T-helper 1 cell treated with Interleukin-12 subunit alpha and Interleukin-12 subunit beta and Interleukin-4 antibody, amounts not matched to agents 30 μg/mL and 1 μg/mL, for 36 hours (primary cell): ENCODE results near the gene SUCLA2.

ENCODE experiments used
- H3K27ac Mint-ChIP-seq: one replicate; pipeline ENCODE4 v1.8.0; 2021; ENCODE audit warnings: mild to moderate bottlenecking, mixed read lengths
- H3K27me3 Mint-ChIP-seq: one replicate; pipeline ENCODE4 v1.8.0; 2021; ENCODE audit warnings: low read depth, mixed read lengths
- H3K36me3 Mint-ChIP-seq: one replicate; pipeline ENCODE4 v1.8.0; 2021; ENCODE audit warnings: low read depth, mixed read lengths
- H3K4me1 Mint-ChIP-seq: one replicate; pipeline ENCODE4 v1.8.0; 2021; ENCODE audit warnings: low read depth, mixed read lengths
- H3K4me3 Mint-ChIP-seq: one replicate; pipeline ENCODE4 v1.8.0; 2021; ENCODE audit warnings: mild to moderate bottlenecking, moderate library complexity, mixed read lengths
- H3K9me3 Mint-ChIP-seq: one replicate; pipeline ENCODE4 v1.8.0; 2021; ENCODE audit warnings: mixed read lengths

Gene SUCLA2

DNA sequence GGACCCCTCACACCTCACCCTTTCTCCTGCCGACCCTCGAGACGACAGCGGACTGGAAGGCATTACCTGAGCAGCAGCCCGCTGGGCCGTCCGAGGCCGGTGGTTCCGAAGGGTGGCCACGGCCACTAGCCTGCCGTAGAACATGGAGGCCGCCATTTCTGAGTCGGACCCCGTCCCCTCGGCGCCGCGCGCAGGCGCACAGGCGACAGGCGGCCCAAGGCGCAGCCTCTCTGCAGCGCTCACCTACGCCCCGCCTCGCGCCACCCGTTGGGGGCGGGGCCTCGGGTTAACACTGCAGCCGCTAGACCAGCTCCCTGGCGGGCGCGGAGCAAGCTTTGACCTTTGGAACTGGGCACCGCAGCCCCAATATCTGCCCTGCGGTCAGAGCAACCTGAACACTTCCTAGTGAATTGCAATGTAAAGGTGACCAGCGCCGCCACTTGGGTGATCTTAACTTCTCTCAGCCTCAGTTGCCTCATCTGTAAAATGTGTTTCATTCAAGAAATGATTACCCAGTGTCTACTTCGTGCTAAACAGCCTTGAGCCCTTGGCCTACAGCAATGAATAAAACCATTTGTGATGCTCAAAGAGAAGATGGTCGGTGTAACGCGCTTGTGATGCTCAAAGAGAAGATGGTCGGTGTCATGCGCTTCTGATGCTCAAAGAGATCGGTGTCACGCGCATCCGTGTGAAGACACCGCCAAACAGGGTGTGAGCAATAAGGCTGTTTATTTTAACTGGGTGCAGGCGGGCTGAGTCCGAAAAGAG lies at the start of gene SUCLA2:
Gene SUCLA2, minus strand, starts transcription at position 160 of the 768 bp plus-strand sequence. Its CDS starts 4 bp downstream, at position 156.
- peak within 1 kb of the TSS; percentile 91 for H3K27ac Mint-ChIP-seq
- H3K4me3 Mint-ChIP-seq: peak within 1 kb of the TSS; percentile 93
- no peaks in the 10 kb centered on the region for H3K9me3 Mint-ChIP-seq
- no peaks in the 10 kb centered on the region for H3K27me3 Mint-ChIP-seq
- peaks cover 8% of the 10 kb centered on the region for H3K36me3 Mint-ChIP-seq
- peaks cover 20% of the 10 kb centered on the region for H3K4me1 Mint-ChIP-seq

DNA sequence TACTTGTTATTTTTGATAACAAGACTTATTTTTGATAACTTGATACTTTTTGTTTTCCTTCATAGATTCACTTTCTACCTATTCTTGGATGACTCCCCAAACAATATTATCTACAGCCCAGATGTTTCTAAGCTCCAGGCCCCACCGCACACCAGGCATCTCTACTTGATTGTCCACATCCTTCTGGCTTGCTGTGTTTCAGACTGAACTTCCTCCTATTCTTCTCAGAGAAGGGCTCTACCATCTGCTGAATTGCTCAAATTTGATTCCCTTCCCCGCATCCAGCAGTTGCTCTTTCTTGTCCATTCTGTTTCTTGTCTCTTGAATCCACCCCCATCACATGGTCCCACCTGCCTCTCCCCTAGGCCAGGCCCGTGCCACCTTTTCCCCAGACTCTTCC lies 49.5 kb upstream of the SUCLA2 start:
- no peaks in the 10 kb centered on the region for H3K9me3 Mint-ChIP-seq
- peaks cover 27% of the 10 kb centered on the region for H3K36me3 Mint-ChIP-seq
- no peaks in the 10 kb centered on the region for H3K4me1 Mint-ChIP-seq
- no peak overlapping the region for H3K4me3 Mint-ChIP-seq
- H3K27me3 Mint-ChIP-seq: no peaks in the 10 kb centered on the region
- H3K27ac Mint-ChIP-seq: no peak overlapping the region

GRCh38 chr13:48043789-48044503 lies 42.9 kb upstream of the SUCLA2 start:
- H3K9me3 Mint-ChIP-seq: no peaks in the 10 kb centered on the region
- peak overlapping the region; percentile 85 for H3K27ac Mint-ChIP-seq
- peaks cover 24% of the 10 kb centered on the region for H3K4me1 Mint-ChIP-seq
- H3K4me3 Mint-ChIP-seq: peak overlapping the region; percentile 51
- H3K27me3 Mint-ChIP-seq: no peaks in the 10 kb centered on the region
- peaks cover 24% of the 10 kb centered on the region for H3K36me3 Mint-ChIP-seq

DNA sequence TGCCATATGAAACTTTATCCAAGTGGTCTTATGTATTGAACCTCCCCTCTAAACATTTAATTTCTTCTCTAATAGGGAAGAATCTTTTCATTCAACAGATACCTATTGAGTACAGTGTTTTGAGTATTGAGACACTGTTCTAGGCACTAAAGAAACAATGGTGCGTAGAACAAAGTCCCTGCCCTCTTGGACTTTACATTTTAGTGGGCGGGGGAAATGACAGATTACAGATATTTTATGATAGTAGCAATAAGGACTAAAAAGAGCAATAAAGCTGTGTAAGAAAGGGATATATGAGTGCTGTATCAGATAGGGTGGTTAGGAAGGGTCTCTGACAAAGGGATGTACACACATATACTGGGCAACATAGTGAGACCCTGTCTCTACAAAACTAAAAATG lies 41.8 kb upstream of the SUCLA2 start:
- Mint-ChIP-seq H3K9me3 (no peaks in the 10 kb centered on the region), H3K4me3 (no peak overlapping the region), H3K36me3 (peaks cover 24% of the 10 kb centered on the region), H3K4me1 (peaks cover 31% of the 10 kb centered on the region), H3K27me3 (no peaks in the 10 kb centered on the region), H3K27ac (peak overlapping the region; percentile 43)

DNA sequence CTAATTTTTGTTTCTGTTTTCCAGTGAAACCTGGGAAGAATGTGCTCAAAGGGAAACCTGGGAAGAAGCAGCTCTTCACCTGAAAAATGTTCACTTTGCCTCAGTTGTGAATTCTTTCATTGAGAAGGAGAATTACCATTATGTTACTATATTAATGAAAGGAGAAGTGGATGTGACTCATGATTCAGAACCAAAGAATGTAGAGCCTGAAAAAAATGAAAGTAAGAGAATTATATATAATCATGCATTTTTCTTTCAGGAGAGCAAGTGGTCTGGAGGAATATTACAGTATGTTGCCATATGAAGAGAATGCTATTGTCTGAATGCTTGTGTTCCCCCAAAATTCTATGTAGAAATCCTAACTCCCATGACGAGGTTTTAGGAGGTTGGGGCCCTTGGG lies 39.8 kb upstream of the SUCLA2 start:
- peaks cover 43% of the 10 kb centered on the region for H3K4me1 Mint-ChIP-seq
- H3K27me3 Mint-ChIP-seq: no peaks in the 10 kb centered on the region
- H3K27ac Mint-ChIP-seq: peak overlapping the region; percentile 31
- no peak overlapping the region for H3K4me3 Mint-ChIP-seq
- H3K36me3 Mint-ChIP-seq: peaks cover 16% of the 10 kb centered on the region
- no peaks in the 10 kb centered on the region for H3K9me3 Mint-ChIP-seq

DNA sequence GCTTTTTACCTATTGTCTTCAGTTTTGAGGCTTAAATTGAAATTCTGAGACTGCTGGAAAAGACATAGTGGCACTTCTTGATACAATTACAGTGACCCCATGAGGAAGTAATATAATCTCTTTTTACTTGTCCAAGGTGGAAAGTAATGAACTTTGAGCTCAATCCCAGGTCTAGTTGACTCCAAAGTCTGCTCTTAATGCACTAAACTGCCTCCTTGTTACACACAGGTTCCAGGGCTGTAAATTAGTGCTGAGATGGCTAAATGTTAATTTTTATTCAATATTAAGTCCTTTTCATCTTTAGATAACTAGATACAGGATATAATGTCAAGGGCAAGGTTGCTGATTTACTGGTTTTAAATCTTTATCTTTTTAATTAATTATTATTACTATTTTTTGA lies 39.0 kb upstream of the SUCLA2 start:
- H3K9me3 Mint-ChIP-seq: no peaks in the 10 kb centered on the region
- peaks cover 17% of the 10 kb centered on the region for H3K36me3 Mint-ChIP-seq
- H3K27ac Mint-ChIP-seq: no peak overlapping the region
- H3K4me3 Mint-ChIP-seq: no peak overlapping the region
- H3K4me1 Mint-ChIP-seq: peaks cover 43% of the 10 kb centered on the region
- no peaks in the 10 kb centered on the region for H3K27me3 Mint-ChIP-seq

DNA sequence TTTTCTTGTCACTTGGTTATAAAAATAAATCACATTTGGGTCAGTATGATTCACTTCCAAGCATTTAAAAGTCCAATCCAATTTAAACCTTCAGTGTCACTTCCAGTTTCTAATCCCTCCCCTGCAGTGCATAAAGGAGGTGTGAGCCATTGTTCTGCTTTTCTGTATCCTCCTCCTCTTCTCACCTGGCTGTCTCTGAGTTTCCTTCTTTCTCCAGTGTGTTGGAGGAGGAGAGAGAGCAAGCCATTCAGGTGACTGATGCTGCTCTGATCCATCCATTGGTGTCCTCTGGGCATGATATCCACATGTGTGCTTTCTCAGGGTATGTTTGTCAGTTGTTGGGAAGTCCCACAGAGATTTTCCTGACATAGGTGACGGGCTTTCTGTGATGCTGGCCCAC lies 37.7 kb upstream of the SUCLA2 start:
- H3K4me1 Mint-ChIP-seq: peaks cover 43% of the 10 kb centered on the region
- H3K27me3 Mint-ChIP-seq: no peaks in the 10 kb centered on the region
- H3K36me3 Mint-ChIP-seq: peaks cover 22% of the 10 kb centered on the region
- H3K27ac Mint-ChIP-seq: peak overlapping the region; percentile 98
- peaks cover 2% of the 10 kb centered on the region for H3K9me3 Mint-ChIP-seq
- H3K4me3 Mint-ChIP-seq: peak overlapping the region; percentile 94

DNA sequence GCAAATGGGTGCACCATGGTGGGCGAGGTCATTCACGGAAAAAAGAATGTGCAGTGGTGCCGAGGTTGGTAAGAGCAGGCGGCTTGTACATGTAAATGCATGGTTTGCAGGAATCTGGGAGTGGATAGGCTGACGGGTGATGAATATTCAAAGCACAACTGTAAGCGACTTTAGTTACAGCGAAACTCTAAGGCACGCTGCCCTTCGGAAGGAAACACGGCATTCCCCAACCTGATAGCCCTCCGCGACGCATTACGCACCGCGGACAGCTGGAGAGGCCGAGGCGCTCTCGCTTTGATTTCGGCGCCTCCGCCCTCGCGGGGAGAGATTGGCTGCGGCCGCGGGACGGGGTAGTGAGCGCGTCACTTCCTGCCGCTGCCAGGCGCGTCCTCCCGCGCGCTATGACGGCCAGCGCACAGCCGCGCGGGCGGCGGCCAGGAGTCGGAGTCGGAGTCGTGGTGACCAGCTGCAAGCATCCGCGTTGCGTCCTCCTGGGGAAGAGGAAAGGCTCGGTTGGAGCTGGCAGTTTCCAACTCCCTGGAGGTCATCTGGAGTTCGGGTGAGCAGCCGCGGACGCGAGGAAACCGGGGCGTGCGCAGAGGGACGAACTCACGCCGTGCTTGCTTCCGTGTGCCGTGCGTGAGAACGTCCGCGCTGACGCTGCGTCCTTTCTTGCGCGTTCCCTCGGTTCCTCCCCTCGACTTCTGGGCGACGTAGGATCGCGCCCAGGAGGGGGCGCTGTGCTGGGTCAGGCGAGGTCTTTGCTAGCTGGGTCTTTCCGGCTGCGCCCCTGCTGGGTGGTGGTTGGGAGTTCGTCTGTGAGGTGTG lies 36.5 kb upstream of the SUCLA2 start, which contains the start of gene NUDT15:
Gene NUDT15, plus strand, starts transcription at position 381 of the 828 bp plus-strand sequence. Its CDS starts 21 bp downstream, at position 402.
- peak within 1 kb of the TSS; percentile 98 for H3K27ac Mint-ChIP-seq
- peak within 1 kb of the TSS; percentile 94 for H3K4me3 Mint-ChIP-seq
- H3K4me1 Mint-ChIP-seq: peaks cover 33% of the 10 kb centered on the region
- peaks cover 9% of the 10 kb centered on the region for H3K9me3 Mint-ChIP-seq
- H3K36me3 Mint-ChIP-seq: peaks cover 20% of the 10 kb centered on the region
- no peaks in the 10 kb centered on the region for H3K27me3 Mint-ChIP-seq

DNA sequence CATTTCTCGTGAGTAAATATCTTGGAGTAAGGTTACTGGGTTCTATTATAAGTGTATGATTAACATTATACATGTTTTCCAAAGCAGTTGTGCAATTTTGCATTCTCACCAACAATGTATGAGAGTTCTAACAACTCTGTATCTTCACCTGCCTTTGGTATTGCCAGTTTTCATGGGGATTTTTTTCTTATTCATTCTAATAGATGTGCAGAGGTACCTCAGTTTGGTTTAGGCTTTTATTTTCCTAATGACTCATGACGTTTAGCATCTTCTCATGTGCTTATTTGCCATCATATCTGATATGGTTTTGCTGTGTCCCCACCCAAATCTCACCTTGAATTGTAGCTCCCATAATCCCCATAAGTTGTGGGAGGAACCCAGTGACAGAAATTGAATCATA lies 28.8 kb upstream of the SUCLA2 start:
- no peak overlapping the region for H3K27ac Mint-ChIP-seq
- H3K9me3 Mint-ChIP-seq: peaks cover 34% of the 10 kb centered on the region
- H3K4me3 Mint-ChIP-seq: no peak overlapping the region
- peaks cover 26% of the 10 kb centered on the region for H3K36me3 Mint-ChIP-seq
- H3K27me3 Mint-ChIP-seq: no peaks in the 10 kb centered on the region
- H3K4me1 Mint-ChIP-seq: peaks cover 4% of the 10 kb centered on the region

- H3K36me3 Mint-ChIP-seq: peaks cover 23% of the 10 kb centered on the region
- H3K27me3 Mint-ChIP-seq: no peaks in the 10 kb centered on the region
- peaks cover 29% of the 10 kb centered on the region for H3K9me3 Mint-ChIP-seq
- H3K27ac Mint-ChIP-seq: no peak overlapping the region
- H3K4me1 Mint-ChIP-seq: no peaks in the 10 kb centered on the region
- no peak overlapping the region for H3K4me3 Mint-ChIP-seq
These were observed 27.0 kb upstream of the SUCLA2 start for GRCh38 chr13:48028066-48028465.

DNA sequence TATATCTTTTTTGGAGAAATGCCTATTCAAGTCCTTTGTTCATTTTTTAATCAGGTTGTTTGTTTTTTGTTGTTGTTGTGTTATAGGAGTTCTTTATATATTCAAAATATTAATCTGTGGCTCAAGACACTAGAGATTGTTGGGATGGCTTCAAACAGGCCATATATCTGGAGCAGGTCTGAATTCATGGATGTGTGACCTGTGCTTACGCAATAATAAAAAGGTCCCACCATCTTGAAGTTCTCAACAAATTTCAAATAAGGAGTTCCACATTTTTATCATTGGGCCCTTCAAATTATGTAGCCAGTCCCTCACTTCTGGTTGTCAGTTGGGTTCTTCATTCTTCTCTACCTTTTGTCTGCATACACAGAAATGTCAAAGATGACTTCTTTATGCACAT lies 18.7 kb upstream of the SUCLA2 start:
- Mint-ChIP-seq H3K4me3 (no peak overlapping the region), H3K27ac (no peak overlapping the region), H3K36me3 (no peaks in the 10 kb centered on the region), H3K9me3 (peaks cover 3% of the 10 kb centered on the region), H3K27me3 (peaks cover 5% of the 10 kb centered on the region), H3K4me1 (no peaks in the 10 kb centered on the region)

DNA sequence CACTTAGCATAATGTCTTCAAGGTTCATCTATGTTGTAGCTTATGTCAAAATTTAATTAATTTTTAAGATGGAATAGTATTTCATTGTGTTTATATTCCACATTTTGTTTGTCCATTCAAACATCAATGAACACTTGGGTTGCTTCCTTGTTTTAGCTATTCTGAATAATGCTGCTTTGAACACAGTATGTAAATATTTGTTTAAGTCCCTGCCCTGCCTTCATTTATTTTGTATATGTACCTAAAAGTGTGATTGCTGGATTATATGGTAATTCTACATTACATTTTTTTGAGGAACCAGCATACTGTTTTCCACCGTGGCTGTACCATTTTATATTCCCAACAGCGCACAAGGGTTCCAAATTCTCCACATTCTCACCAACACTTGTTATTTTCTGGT lies 17.6 kb upstream of the SUCLA2 start:
- no peaks in the 10 kb centered on the region for H3K4me1 Mint-ChIP-seq
- no peaks in the 10 kb centered on the region for H3K36me3 Mint-ChIP-seq
- H3K4me3 Mint-ChIP-seq: no peak overlapping the region
- H3K27ac Mint-ChIP-seq: no peak overlapping the region
- H3K27me3 Mint-ChIP-seq: peaks cover 5% of the 10 kb centered on the region
- H3K9me3 Mint-ChIP-seq: peaks cover 3% of the 10 kb centered on the region

- no peak overlapping the region for H3K27ac Mint-ChIP-seq
- no peak overlapping the region for H3K4me3 Mint-ChIP-seq
- H3K9me3 Mint-ChIP-seq: peaks cover 3% of the 10 kb centered on the region
- peaks cover 1% of the 10 kb centered on the region for H3K4me1 Mint-ChIP-seq
- no peaks in the 10 kb centered on the region for H3K27me3 Mint-ChIP-seq
- H3K36me3 Mint-ChIP-seq: no peaks in the 10 kb centered on the region
These were observed 13.3 kb upstream of the SUCLA2 start for GRCh38 chr13:48014359-48014758.

DNA sequence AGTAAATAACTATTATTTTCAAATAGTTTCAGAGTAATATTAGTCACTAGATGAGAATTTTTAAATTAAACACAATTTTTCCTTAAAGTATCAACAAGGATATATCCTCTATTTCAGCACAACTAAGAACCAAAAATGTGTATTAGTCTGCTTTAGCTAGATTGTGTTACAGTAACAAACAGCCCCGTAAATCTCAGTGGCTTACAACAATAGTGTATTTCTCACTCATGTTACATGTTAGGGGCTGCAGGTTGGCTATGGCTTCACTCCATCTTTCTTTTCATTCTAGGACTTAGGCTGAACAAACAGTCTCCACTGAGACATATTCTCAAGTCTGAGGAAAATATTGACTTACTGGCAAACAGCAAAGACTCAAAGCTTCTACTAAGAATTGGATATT lies 11.6 kb upstream of the SUCLA2 start:
- Mint-ChIP-seq H3K27ac (no peak overlapping the region), H3K9me3 (no peaks in the 10 kb centered on the region), H3K4me1 (peaks cover 1% of the 10 kb centered on the region), H3K36me3 (no peaks in the 10 kb centered on the region), H3K4me3 (no peak overlapping the region), H3K27me3 (no peaks in the 10 kb centered on the region)
